HG02623 (cell line): ENCODE results near the gene SGMS1.
"Not testable (repeated sequence)": the region's sequence is repeated elsewhere in the genome, so short reads cannot be mapped to it uniquely, and the experiment has no call there.

Experiments
- ATAC-seq: cut with Tn5 transposase; IDR thresholded peaks from one replicate; pipeline ENCODE4 v1.9.1; 2021; ENCODE audit warnings: moderate library complexity; ENCODE audit not compliant: unreplicated experiment

The SGMS1 gene

DNA sequence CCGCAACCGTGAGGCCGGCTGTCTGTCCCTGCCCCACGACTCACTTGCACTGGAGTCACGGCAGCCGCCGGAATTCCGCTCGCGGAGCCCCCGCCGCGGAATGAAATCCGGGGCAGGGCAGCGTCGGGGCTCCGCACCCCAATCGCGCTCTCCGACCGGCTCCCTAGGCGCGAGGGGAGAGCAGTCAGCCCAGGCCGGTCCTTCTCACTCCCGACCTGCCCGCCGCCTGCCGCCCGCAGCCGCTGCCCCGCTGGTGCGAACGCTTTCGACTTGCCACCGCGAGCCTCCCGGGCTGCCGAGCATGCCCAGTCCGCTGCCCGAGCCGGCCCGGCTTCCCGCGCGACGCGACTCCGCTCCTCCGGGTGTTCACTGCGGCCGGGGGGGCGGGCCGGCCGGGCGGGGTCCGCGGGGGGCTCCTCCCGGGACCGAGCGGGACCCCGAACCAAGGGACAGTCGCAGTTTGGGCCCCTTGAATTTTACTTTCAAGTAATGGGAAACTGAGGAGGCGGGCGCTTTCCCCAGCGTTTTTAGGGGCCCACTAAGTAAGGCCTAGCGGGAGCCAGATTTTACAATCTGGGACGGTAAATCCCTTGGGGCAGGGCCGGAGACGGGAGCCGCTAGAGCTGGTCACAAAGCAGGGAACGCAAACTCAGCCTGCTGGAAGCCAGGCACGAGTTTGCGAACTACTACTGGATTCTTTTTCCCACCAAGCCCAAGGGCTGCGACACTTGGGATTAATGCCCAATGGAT, at the start of gene SGMS1:
Gene SGMS1, minus strand, starts transcription at position 294 of the 750 bp plus-strand sequence. CDS start 279,842 bp downstream, outside the sequence.
- peak; percentile 27 for ATAC-seq

DNA sequence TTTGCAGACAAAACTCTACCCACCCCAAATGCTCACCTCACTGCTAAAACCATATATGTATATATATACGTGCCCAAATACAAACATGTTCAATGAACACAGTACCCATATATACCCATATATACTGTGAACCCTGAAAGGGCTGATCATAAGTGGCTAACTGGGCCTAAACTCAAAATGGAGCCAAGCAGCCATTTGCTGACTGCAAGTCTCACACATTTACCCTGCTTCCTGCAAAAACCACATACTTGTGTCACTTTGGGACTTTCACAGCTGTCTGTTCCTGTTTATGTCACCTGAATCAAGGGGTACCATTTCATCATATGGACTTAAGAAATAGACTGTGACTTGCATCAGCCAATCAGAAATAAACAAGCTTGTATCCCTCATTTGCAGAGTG, 48.4 kb upstream of the SGMS1 start:
- ATAC-seq, result not testable (repeated sequence)

DNA sequence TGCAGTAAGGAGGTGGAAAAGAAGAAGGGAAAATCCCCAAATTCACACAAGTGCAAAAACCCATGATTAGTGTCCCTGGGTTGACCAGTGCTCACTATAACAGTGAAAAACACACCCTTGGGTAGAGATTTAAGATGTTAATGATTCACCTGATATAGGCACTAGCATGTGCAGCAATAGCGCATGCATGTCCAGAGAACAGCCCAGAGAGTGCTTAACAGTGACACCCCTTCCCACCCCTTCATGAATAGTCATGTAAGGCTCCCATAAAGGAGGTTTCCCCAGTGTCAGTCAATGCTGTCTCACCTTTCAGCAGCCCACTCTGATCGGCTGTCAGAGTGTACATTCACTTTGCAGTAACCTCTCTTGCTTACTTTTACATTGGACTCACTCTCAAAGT, 47.9 kb upstream of the SGMS1 start:
- not testable (repeated sequence) for ATAC-seq

- not testable (repeated sequence) for ATAC-seq
Measured at GRCh38 chr10:50669957-50670356, 46.2 kb upstream of the SGMS1 start.

DNA sequence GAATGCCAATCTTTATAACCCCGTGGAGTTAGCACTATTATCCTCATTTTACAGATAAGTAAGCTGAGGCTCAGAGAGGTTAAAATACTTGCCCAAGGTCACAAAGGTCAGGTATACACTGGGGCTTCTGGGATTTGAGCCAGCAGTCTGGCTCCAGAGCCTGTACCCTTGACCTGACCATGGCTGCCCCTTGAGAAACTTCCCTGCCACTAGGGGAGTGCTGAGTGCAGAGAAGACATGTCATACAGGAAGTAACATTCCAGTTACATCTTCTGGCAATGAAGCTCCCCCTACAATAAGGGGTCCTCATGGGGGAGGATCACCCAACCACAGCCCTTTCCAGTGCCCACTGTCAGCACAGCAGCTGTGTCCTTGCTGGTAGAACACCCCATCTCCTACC, 43.6 kb upstream of the SGMS1 start:
- not testable (repeated sequence) for ATAC-seq

GRCh38 chr10:50662420-50662819, 38.7 kb upstream of the SGMS1 start:
- ATAC-seq, result not testable (repeated sequence)

DNA sequence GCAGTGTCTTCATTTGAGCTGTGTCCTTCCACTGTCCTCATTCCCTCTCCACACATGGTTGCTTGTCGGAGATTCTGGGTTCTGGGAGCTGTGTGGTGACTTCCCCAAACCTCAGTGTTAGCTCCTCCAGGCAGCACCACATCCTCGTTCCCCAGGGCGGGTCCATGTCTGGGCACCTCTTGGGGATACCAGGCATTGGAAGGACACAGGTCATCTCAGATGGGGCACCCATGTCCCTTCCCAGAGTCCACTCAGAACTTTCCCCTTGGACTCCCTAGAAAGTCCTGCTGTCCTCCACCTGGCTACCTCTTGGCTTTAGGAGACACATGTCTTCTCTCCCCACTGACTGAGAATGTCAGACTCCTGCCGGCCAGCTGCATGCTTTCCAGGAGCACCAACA, 37.8 kb upstream of the SGMS1 start:
- ATAC-seq, result not testable (repeated sequence)

DNA sequence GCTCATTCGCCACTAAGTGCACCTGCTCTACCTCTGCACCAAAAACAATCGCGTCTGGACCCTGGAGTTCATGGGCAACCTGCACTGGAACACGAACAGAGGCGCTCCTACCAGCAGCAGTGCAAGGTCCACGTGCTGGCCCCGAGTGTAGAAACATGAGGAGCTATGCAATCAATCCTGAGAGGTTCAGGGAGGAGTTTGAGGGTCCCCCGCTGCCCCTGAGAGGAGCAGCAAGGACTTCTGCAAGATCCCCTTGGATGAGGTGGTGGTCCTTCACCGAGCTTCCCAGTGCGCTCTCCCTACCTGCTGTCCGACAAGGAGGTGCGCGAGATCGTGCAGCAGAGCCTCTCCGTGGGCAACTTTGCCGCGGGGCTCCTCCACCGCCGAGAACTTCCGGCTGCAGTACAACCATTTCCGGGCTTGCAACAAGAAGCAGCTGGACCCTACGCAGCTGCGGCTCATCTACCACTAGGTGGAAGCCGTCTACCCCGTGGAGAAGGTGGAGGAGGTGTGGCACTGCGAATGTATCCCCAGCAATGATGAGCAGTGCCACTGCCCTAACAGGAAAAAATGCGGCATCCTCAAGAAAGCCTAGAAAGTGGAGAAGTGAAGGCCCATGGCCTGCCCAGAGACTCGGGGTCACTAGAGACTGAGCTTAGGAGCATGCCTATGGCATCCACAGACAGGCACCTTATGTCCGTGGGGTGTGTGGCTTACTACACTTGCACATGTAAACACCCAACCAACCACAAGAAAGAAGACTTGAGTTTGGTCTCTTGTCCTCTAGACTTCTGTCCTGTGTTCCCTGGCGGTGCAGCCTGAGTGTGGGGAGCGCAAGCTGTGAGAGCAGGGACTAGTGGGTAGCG, 36.3 kb upstream of the SGMS1 start:
- peak; percentile 92 for ATAC-seq

DNA sequence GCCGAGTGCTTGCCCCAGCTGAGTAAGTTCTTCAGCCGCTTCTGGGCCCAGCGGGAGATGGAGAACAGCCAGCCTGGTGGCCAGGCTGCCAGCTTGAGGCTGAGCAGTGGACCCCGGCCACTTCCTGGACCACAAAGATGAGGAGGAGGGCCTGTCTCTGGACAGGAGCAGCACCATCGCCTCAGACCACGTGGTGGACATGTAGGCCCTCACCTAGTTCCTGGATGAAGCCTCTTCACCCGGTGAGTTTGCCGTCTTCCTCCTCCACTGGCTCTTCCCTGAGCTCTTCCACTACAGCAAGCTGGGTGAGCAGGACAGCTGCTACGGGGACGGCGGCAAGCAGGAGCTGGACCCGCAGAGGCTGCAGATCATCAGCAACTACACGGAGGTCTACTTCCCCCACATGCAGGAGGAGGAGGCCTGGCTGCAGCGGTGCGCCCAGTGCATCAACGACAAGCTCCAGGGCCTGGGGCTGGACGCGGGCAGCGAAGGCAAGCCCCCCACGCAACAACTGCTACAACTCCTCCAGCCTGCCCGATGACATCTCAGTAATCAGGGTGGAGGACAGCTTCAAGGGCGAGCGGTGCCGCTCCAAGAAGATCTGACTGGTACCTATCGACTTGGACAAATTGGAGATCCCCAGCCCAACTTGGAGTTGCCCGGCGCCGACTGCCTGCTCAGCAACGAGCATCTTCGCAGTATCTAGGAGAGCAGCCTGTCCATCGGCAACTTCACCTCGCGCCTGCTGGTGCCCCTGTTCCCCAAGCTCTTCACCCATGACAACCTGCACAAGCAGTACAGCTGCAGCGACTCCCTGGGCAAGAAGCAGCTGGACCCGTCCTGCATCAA, 35.5 kb upstream of the SGMS1 start:
- ATAC-seq, result not testable (repeated sequence)

- ATAC-seq, result no peak
Measured at GRCh38 chr10:50658165-50658564, 34.4 kb upstream of the SGMS1 start.

- ATAC-seq, result no peak
Measured at GRCh38 chr10:50653758-50654157, 30.0 kb upstream of the SGMS1 start.

- no peak for ATAC-seq
Measured at GRCh38 chr10:50653142-50653541, 29.4 kb upstream of the SGMS1 start.

DNA sequence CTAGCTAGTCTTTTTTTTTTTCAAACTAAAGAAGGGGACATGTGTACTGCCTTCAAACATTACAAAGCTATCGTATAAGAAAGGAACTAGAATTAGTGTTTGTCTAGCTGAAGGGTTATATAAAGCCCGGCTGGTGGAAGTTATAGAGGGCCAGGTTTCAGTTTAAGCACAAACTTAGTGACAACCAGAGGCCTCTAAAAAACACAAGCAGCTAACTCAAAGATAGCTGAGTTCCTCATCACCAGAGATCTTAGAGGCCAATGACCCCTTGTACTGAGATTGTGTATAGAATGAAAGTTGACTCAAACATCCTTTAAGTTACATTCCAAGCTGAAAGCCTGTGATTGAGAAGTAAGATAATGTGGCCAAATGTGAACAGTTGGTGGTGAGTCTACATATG, 28.1 kb upstream of the SGMS1 start:
- ATAC-seq, result no peak

DNA sequence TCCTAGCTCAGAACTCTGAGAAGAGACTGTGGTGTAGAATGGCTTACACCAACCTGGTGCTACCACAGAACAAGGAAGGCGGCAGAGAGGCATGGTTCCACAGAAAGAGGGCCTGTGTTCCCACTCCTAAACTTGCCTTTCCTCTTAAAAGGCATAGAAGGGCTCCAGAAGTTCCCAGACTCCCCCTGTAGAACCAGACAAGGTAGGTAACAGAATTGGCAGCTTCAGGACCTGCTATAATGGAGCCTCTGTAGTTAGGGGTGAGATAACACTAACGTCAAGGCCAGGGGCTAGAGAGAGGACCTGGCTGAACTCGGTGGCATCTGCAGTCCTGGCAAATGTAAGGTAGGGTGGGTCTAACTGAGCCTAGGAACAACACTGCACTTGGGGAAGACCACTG, 26.7 kb upstream of the SGMS1 start:
- ATAC-seq, result no peak

- ATAC-seq, result no peak
Measured at GRCh38 chr10:50648935-50649227, 25.1 kb upstream of the SGMS1 start.

- ATAC-seq, result peak; percentile 72
Measured at GRCh38 chr10:50648089-50648934, 24.6 kb upstream of the SGMS1 start.

- ATAC-seq, result not testable (repeated sequence)
Measured at GRCh38 chr10:50647350-50647749, 23.6 kb upstream of the SGMS1 start.

DNA sequence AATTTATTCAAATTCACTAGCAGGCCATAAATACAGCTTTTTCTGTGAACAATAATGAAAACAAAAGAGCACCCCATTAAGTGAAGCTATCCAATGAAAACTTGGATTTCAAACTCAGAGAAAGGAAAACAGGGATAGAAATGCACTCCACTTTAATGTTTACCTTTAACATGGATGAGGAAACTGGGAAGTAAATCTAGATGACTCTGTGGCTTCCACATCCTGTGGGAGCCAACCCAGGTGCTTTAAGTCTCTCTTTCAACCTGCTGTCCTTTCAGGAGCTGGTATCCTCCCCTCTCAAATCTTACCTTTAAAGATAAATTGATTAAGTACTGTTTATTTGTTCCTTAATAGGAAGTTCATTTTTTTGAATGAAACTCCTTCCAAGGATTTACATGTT, 21.5 kb upstream of the SGMS1 start:
- ATAC-seq, result no peak

DNA sequence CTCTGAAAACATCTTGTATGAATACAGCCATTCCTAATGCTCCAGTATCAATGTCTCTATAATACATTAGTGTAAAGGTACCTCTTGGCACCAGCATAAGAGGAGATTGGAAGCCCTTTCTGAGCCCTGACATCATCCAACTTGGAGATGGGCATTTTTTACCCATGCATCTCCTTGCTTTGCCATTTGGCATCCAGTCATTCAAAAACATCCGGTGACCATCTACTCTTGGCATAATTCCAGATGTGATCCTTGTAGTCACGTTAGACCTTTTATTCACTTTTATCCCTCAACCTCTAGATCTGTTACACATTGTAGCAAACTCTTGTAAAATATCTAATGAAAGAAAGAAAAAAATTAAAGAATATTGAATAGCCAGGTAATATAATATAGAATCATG, 17.9 kb upstream of the SGMS1 start:
- no peak for ATAC-seq

GRCh38 chr10:50640238-50640637, 16.5 kb upstream of the SGMS1 start:
- no peak for ATAC-seq
